GM19463 (cell line): ENCODE measurements around the gene BCL7A.
"Not testable (repeated sequence)": the region's sequence is repeated elsewhere in the genome, so short reads cannot be mapped to it uniquely, and the experiment has no call there.

Source experiments
- ATAC-seq: cut with Tn5 transposase; IDR thresholded peaks from one replicate; pipeline ENCODE4 v1.9.1; 2021; ENCODE audit warnings: mild to moderate bottlenecking, moderate library complexity; ENCODE audit not compliant: unreplicated experiment

Gene BCL7A

DNA sequence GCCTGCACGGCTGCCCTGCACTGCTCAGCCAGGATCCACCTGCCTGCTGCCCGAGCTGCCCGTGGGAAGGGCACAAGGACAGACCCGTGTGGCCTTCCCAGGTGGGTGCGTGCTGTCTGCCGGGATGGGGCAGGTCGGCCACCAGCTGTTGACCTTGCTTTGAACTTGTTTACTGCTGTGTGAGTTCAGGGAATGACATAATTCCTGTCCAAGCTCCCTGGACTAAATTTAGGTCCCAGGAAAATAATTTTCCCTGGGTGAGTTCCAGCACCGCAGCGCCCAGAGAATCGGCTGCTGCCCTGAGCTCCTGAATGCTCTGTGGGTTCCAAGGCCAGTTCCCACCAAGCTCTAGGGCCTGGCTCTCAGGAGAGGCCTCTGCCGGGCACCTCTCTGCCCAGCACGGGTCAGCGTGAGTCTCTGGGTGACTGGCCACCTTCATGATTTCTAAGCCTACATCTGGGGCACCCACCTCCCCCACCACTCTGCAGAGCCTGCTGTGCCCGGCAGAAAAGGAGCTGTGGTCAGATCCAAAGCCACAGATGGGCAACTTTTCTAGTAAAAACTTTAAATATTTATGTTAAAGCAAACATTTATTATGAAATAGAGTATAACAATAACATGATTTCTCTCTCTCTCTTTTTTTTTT lies 29.7 kb downstream of the BCL7A start:
- ATAC-seq: no peak

DNA sequence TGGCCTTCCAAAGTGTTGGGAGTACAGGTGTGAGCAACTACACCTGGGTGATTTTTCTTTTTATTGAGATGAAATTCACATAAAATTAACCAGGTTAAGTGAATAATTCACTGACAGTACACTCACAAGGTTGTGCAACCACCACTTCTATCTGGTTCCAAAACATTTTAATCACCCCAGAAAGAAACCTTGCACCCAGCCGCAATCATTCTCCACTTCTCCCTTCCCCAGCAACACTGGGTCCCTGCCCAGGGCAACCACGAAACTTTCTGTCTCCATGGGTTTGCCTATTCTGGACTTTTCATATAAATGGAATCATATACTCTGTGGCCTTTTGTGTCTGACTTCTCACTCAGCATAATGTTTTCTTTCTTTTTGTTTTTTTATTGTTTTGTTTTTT lies 30.6 kb downstream of the BCL7A start:
- no peak for ATAC-seq

DNA sequence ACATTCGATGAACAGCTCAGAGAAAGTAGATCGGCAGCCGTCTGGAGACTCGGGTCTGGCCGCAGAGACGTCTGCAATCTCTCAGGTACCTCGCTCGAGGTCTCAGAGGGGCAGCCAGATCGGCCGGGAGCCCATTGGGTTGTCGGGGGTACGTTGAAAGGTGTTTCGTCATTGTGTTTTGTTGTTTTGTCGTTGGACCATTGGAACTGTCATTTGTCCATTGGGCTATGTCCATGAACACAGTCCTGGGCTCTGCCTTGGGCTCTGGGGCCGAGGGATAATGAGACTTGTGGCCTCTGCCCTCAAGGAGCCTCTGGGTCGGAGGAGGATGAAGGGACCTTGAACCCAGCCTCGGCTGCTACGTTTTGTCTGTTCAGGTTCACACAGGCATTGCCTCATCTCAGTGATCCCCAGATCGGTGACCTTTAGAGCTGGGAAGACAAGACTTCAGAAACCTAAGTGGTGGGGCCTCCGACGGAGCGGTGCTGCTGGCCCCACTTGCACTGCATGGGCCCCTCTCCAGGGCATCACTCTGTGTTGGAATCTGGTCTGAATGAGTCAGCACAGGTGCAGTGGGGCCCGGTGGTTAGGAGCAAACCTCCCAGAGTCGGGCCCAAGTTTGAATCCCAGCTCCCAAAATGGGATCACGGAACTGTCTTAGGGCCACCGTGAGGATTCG lies 33.3 kb downstream of the BCL7A start:
- ATAC-seq: no peak

DNA sequence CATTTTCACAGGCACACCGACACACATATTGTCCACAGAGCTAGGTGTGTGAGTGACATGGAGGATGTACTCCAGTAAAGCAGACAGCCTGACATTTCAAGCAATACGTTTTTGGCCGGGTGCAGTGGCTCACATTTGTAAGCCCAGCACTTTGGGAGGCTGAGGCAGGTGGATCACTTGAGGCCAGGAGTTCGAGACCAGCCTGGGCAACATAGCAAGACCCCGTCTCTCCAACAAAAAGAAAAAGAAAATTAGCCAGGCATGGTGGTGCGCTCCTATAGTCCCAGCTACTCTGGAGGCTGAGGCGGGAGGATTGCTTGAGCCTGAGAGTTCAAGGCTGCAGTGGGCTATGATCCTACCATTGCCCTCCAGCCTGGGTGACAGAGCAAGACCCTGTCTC lies 34.7 kb downstream of the BCL7A start:
- ATAC-seq: not testable (repeated sequence)

DNA sequence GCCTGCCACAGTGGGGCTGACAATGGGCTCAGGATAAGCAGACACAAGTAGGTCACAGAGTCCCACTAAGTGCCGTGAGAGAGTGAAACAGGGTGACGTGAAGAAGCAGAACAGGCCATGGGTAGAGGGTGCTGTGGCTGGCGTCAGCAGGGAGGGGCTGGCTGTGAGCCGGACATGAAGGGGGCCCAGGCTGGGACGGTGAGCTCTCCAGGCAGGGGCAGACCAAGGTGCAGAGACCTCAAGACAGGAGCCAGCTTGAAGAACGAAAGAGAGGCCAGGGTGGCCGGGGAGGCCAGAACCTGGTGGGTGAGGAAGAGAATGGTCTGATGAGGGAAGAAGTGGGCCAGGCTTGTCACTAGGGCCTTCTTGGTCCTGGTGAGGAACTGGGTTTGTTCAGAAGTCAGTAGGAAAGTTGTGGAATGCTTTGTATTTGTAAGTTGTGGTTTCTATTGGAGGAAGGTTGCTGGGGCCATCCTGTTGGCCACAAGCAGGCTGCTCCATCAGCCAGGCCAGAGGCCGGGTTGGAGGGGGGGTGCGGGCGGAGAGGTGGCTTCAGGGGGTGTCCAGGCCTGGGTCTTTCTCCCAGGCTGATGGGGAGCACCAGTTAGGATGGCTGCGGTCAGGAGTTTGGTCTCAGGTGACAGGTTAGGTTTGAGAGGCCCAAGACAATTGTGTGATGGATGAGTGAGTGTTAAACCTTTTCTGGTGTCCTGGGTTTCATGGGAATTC lies 35.5 kb downstream of the BCL7A start:
- ATAC-seq: no peak

DNA sequence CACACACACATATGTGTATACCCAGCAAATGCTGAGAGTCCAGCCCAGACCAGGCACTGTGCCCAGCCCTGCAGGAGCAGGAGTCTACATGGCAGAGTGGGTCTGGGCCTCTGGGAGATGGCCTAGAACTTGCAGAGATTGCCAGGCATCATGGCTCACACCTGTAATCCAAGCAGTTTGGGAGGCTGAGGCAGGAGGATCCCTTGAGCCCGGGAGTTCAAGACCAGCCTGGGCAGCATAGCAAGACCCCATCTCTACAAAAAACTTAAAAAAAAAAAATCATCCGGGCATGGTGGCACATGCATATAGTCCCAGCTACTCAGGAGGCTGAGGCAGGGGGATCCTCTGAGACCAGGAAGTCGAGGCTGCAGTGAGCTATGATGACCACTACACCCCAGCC lies 36.1 kb downstream of the BCL7A start:
- ATAC-seq: no peak

DNA sequence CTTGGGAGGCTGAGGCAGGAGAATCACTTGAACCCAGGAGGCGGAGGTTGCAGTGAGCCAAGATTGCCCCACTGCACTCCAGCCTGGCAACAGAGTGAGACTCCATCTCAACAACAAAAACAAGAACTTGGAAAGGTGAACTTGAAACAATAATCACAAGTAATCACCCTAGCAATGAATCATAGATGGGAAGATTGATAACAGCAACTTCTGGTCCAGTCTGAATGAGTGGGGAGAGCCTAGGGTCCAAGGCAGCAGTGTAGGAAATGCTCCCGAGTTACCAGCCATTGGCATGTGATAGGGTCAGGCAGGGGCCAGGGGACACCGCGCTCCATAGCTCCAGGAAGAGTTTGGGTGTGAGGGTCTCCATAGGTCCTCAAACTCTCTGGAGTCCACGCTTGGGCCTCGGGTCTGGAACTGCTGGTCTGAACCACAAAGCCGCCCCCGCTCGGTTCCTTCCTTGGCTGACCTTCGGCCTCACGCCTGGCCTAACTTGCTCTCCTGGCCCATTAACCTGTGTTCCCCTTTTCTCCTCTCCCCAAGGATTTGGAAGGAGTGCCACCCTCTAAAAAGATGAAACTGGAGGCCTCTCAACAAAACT lies 37.0 kb downstream of the BCL7A start:
- no peak for ATAC-seq

DNA sequence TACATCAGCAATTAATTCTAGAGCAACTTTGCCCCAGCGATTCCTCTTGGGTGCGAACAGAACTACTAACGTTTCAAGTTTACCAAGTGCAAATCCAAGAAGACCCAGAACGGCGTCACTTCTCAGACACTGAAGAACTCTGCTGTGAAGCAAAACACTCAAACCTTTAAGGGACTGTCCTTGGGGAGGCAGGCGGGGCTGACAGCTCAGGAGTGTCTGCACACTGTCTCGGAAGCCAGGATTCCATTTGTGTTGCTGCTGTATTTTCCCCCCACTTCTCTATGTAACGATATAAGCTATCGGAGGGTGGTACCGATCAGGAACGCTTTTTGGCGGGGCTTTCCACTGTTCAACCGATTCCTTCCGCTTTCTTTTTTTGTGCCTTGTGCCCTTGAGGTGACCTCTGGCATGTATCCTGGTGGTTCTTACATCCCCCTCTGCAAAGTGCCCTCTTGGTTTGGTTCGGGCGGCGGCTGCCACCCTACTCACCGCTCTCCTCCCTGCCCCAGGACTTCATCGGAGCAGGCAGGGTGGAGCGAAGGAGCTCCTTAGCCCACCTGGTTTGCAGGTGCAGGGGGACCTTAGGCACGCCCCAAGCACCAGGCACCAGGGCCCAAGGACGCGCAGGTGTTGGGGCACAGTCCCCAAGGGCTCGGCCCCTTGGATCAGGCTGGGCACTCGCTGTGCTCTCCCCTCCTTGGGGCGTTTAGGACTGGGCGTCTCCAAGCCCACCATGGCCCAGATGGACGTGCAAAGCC lies 37.7 kb downstream of the BCL7A start:
- ATAC-seq: no peak

DNA sequence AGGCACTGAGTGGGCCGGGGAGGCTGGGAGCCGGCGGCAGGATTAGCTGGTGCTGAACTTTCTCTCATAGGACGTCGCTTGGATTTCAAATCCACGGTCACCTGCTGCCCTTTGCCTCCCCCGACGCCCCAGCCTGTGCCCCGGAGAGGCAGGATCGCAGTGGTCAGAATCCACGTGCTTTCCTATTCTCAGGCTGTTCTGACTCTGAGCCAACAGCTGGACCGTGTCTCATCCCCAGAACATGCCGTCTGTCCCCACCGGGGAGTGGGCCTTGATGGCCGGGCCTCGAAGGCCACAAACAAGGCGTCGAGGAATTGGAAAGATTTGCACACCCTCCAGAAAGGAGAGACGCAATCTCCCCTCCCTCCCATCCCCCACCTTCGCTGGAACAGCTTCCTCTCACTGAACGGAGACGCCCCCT lies 38.4 kb downstream of the BCL7A start:
- ATAC-seq: no peak

DNA sequence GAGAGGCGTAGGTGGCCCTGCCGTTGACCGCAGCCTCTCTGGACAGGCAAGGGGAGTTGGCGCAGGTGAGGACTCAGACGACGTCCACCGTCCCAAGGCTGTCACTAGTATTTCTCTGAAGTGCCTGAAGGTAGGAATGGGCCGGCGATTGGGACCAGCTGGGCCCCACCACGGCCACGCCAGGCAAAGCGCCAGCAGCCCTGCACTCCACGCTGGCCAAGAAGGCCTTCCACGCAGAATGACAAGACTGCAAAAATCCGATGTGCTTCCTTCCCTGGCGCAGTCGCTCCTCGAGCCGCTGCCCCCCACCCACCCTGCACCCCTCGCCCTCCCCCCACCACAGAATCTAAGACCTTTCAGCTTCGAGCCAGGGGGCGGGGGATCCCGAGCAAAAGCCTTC lies 39.6 kb downstream of the BCL7A start:
- ATAC-seq: no peak

DNA sequence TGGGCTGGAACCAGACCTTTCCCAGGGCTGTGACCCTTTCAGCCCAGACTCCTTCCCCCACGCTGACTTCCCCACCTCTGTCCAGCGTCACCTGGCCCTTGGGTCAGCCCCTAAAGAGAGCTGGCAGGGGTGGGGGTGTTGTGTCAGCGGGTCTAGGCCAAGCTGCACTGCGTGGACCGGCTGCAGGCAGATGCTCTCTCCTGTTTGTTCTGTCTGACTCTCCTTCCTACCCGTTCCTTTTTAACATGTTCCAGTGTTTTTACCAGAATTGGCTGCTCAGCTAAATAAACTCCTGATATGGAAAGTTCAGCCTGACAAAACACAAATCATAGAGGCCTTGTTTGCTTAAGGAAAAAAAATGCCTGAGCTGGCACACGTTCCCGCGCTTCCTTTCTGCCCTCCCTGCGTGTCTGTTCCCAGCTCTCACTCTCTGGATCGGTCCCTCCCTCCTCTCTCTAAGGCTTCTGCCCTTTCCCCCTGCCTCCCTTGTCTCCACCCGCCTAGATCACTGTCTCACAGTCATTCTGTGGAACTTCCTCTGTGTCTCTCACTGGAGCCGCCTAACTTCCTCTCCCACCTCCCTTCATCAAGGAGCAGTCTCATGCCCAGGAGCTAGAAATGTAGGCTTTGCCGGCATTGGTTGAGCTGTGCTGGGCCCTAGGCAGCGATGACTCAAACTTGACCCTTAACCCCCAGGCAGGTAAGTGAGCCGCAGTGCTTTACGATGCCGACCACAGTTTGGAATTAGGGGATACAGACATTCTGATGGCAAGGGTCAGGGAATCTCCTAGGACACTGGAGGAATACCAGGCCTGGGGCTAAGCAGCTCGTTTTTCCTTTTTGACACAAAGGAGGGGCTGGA lies 41.4 kb downstream of the BCL7A start:
- ATAC-seq: no peak

DNA sequence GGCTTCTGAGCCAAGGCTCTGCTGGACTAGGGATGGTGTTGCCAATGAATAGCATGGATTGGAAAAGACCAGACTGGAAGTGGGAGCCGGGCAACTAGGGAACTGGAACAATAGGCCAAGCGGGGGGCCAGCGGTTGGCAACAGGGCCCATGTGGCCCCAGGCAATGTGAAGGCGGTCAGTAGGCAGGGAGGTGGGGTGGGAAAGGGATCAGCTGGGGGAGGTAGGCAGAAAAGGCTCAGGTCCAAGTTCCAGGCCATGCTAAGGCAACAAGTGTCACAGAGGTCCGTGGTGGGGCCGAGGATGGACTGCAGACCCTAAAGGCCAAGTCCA lies 42.0 kb downstream of the BCL7A start:
- no peak for ATAC-seq

DNA sequence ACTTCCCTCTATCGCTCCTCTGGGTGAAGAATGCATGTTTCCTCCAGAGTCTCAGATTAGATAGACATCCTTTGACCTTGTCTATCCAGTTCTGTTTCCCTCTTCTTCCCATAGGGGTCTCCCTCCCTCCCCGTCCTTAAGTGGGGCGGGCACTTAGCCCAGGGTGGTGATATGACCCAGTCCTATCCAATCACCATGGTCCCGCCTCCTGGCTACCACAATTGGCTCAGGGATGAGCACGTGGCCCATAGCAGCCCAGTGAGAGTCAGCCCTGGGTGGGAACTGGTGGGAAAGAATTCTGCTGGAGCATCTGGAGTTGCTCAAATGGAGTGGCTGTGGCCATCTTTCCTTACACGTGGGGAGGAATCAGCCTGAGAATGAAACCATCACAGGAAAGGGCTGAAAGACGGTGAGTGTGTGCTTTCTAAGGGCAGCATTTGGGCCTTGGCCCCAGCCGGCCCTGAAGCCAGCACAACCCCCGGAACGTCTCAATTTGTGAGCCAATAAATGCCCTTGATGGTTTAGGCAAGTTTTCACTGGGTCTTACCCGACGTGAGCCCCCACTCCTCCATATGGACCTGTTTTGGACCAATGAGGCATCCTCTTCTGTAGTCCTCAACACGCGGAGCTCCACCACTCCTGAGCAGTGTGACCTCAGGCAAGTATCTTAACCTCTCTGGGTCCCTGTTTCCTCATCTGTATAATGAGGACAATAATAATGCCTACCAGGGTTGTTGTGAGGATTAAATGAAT lies 42.5 kb downstream of the BCL7A start:
- peak; percentile 89 for ATAC-seq

DNA sequence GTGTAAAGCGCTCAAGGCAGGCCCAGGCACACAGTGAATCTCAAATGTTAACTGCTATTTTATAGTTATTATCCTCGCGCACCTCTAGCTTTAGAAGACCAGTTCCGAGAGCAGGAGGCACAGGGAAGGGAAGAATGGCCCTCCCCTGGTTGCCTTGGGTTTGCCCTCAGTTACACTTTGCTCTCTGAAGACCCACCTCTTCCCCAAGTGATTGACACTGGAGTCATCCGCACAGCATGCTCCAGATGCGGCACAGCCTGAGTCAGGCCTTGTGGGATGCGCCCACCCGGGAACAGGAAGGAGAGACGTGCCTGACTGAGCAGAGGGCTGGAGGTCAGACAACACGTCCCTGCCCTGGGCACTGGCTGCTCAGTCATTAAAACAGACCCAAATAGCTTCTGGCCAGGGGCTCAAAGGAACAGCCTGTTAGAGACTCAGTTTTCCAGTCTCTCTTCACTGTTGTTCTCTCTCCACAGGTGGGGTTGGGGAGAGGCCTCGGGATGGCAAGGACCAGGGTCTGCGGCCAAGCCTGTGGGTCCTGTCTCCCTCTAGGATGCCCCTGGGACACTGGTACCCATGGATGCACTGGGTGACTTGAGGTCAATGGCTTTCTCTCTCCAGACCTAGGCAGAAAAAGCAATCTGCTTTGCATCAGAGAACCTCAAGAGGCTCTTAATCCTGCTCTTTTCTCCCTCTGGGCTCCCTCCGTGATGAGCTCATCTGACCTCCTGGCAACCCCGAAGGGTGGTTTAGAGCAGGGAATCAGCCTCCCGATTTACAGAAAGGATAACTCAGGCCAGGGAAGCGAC lies 43.3 kb downstream of the BCL7A start:
- no peak for ATAC-seq

DNA sequence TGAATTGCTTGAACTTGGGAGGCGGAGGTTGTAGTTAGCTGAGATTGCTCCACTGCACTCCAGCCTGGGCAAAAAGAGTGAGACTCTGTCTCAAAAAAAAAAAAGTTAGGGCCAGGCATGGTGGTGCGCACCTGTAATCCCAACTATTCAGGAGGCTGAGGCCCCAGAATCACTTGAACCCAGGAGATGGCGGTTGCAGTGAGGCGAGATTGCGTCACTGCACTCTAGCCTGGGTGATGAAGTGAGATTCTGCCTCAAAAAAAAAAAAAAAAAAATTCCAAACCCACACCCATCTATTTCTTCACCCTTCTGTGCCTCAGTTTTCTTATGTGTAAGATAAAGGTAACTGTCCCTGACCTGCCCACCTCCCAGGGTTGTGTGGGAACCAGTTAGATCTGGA lies 45.9 kb downstream of the BCL7A start:
- no peak for ATAC-seq

DNA sequence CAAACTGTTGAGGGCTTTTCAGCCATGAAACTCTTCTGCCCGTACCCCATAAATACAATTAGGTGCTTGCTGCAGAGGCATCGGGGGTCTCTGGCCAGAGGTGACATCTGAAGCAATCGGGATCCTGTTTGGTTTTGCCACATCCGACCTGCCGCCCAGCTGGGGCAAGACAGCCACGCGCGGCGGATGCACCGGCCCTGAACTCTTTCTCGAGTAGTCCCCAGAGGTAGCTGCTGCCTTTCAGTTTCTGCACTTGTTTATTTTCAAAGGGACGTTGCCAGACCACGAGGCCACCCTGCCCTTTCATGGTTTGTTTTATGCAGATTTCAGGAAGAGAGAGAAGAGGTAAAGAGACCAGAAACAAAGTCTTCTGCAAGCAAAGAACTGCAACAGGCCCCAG lies 46.3 kb downstream of the BCL7A start:
- peak; percentile 72 for ATAC-seq

DNA sequence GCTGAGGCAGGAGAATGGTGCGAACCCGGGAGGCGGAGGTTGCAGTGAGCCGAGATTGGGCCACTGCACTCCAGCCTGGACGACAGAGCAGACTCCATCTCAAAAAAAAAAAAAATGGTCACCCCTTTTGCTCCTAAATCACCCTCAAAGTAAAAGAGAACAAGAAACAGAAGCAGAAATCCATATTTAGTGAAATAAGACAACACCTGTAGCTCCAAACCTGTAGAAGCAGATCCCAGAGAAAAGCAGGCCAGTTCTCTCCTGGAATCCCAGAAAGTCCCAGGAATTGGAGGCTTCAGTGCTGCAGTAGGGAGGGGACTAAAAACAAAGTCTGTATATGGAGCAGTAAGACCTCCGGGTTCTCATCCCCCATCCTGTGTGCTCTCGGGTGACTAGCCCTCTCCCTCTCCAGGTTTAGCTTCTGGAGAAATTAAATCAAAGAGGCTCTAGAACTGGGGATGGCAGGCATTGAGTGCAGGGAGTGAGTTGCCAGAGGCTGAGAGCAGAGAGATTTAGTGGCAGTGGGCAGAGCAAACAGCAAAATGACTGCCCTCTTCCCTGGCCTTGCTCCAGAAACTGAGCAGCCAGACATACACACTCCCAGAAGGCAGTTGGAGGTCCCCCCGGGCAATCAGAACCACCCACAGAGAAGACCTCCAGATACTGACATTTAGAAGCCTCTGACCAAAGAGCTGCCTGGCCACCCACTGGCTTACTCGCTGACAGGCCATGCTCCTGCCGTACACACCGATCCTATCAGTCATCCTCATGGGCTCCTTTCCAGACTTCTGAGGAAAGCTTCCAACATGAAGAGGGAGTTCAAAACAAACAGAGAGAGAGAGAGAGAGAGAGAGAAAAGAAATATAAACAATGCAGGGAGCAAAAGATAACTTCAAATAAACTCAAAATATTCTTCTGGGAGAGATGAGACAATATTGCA lies 50.6 kb downstream of the BCL7A start:
- no peak for ATAC-seq

DNA sequence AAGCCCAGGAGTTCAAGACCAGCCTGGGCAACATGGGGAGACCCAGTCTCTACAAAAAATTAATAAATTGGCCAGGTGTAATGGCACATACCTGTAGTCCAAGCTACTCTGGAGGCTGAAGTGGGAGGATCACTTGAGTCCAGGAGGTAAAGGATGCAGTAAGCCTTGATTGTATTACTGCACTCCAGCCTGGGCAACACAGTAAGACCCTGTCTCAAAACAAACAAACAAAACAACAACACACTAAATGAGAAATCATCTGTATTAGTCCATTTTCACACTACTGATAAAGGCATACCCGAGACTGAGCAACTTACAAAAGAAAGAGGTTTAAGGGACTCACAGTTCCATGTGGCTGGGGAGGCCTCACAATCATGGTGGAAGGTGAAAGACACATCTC lies 52.1 kb downstream of the BCL7A start:
- no peak for ATAC-seq
